Measurements from ENCODE around the gene ABHD8. TPM values are rescaled to one million over a fixed set of nuclear protein-coding genes. Genes with fewer than 3 reads are reported as not detected.

Gene ABHD8
- total and polyA plus RNA-seq, 2 donors (not counting 1 experiment from before 2014, with no cell fraction given): 3.9 to 16.8 TPM

Other genes with a start within 250 kb of the ABHD8 start
- 2.0 and 2.1 TPM in 2 replicates for gene HAUS8, start 228.0 kb downstream of the ABHD8 start, total RNA-seq
- gene HAUS8, start 228.0 kb downstream of the ABHD8 start, polyA plus RNA-seq: 6.7 and 13.8 TPM in 2 replicates
- 44.2 and 52.5 TPM in 2 replicates for gene MYO9B, start 227.6 kb downstream of the ABHD8 start, total RNA-seq
- gene MYO9B, start 227.6 kb downstream of the ABHD8 start, polyA plus RNA-seq: 32.5 and 39.5 TPM in 2 replicates
- 23.8 and 26.5 TPM in 2 replicates for gene USE1, start 88.1 kb downstream of the ABHD8 start, total RNA-seq
- 25.8 and 27.1 TPM in 2 replicates for gene USE1, start 88.1 kb downstream of the ABHD8 start, polyA plus RNA-seq
- 2.6 and 4.6 TPM in 2 replicates for gene OCEL1, start 77.2 kb downstream of the ABHD8 start, total RNA-seq
- gene OCEL1, start 77.2 kb downstream of the ABHD8 start, polyA plus RNA-seq: 4.5 and 8.8 TPM in 2 replicates
- 37.0 and 42.4 TPM in 2 replicates for gene NR2F6, start 57.5 kb downstream of the ABHD8 start, total RNA-seq
- 9.6 and 10.4 TPM in 2 replicates for gene NR2F6, start 57.5 kb downstream of the ABHD8 start, polyA plus RNA-seq
- gene USHBP1, start 38.7 kb downstream of the ABHD8 start, total RNA-seq: under 0.01 TPM in 1 of 2 replicates, not detected in the other
- not detected in 2 replicates for gene USHBP1, start 38.7 kb downstream of the ABHD8 start, polyA plus RNA-seq
- 74.3 and 79.4 TPM in 2 replicates for gene BABAM1, start 36.0 kb downstream of the ABHD8 start, total RNA-seq
- gene BABAM1, start 36.0 kb downstream of the ABHD8 start, polyA plus RNA-seq: 68.8 and 81.2 TPM in 2 replicates
- gene ANKLE1, start 21.5 kb downstream of the ABHD8 start, total RNA-seq: 0.17 and 0.26 TPM in 2 replicates
- 0.08 and 0.29 TPM in 2 replicates for gene ANKLE1, start 21.5 kb downstream of the ABHD8 start, polyA plus RNA-seq
- 44.8 and 48.3 TPM in 2 replicates for gene MRPL34, start 2.4 kb upstream of the ABHD8 start, total RNA-seq
- 27.5 and 38.8 TPM in 2 replicates for gene MRPL34, start 2.4 kb upstream of the ABHD8 start, polyA plus RNA-seq
- gene DDA1, start 6.1 kb upstream of the ABHD8 start, total RNA-seq: 8.0 and 17.7 TPM in 2 replicates
- 42.6 and 63.9 TPM in 2 replicates for gene DDA1, start 6.1 kb upstream of the ABHD8 start, polyA plus RNA-seq
- 5.9 TPM in 2 replicates for gene ANO8, start 31.4 kb upstream of the ABHD8 start, total RNA-seq
- gene ANO8, start 31.4 kb upstream of the ABHD8 start, polyA plus RNA-seq: 1.1 and 1.8 TPM in 2 replicates
- gene GTPBP3, start 34.1 kb upstream of the ABHD8 start, total RNA-seq: 11.1 and 17.2 TPM in 2 replicates
- 3.7 and 5.4 TPM in 2 replicates for gene GTPBP3, start 34.1 kb upstream of the ABHD8 start, polyA plus RNA-seq
- not detected in 2 replicates for gene PLVAP, start 73.9 kb upstream of the ABHD8 start, total RNA-seq
- gene PLVAP, start 73.9 kb upstream of the ABHD8 start, polyA plus RNA-seq: not detected in 2 replicates
- not detected in 2 replicates for gene CCDC194, start 90.8 kb upstream of the ABHD8 start, total RNA-seq
- gene CCDC194, start 90.8 kb upstream of the ABHD8 start, polyA plus RNA-seq: not detected in 2 replicates
- gene BST2, start 102.2 kb upstream of the ABHD8 start, total RNA-seq: 4.3 and 4.6 TPM in 2 replicates
- gene BST2, start 102.2 kb upstream of the ABHD8 start, polyA plus RNA-seq: 2.4 and 5.6 TPM in 2 replicates
- 28.0 and 34.7 TPM in 2 replicates for gene MVB12A, start 116.6 kb upstream of the ABHD8 start, total RNA-seq
- 24.8 and 26.3 TPM in 2 replicates for gene MVB12A, start 116.6 kb upstream of the ABHD8 start, polyA plus RNA-seq
- gene TMEM221, start 145.2 kb upstream of the ABHD8 start, total RNA-seq: under 0.01 and 0.17 TPM in 2 replicates
- not detected in 2 replicates for gene TMEM221, start 145.2 kb upstream of the ABHD8 start, polyA plus RNA-seq
- gene NXNL1, start 157.5 kb upstream of the ABHD8 start, total RNA-seq: not detected in 2 replicates
- not detected in 2 replicates for gene NXNL1, start 157.5 kb upstream of the ABHD8 start, polyA plus RNA-seq
- gene SLC27A1, start 167.1 kb upstream of the ABHD8 start, total RNA-seq: 20.0 and 25.3 TPM in 2 replicates
- 3.6 and 4.0 TPM in 2 replicates for gene SLC27A1, start 167.1 kb upstream of the ABHD8 start, polyA plus RNA-seq
- 52.8 and 67.3 TPM in 2 replicates for gene PGLS, start 208.2 kb upstream of the ABHD8 start, total RNA-seq
- 24.0 and 25.9 TPM in 2 replicates for gene PGLS, start 208.2 kb upstream of the ABHD8 start, polyA plus RNA-seq